H1 (cell line): Measurements from ENCODE around the gene CLRN2. TPM values are rescaled to one million over a fixed set of nuclear protein-coding genes. Genes with fewer than 3 reads are reported as not detected.

Experiments
- CTCF ChIA-PET: fragments of 300-600 bp; sonication (Branson Sonifier 250); formaldehyde crosslinking; loops from one replicate; lab custom pipeline; 2021; ENCODE audit not compliant: partially characterized antibody; lab: Charles Lee
- POLR2A ChIA-PET: fragments of 300-600 bp; sonication (Branson Sonifier 250); formaldehyde crosslinking; loops from one replicate; lab custom pipeline; 2021; ENCODE audit warnings: inconsistent platforms; ENCODE audit not compliant: partially characterized antibody; lab: Charles Lee
- DNase-seq, 2 experiments: peaks; one replicate each; pipeline versions ENCODE4 v3.0.0 to v3.0.0-alpha.2; 2010 to 2022; ENCODE audit warnings: low spot score in 2 of 2, low read depth in 1 of 2, mixed read lengths in 1 of 2
- FAIRE-seq: peaks from 2 replicates; lab custom pipeline; 2011; peaks lifted over from hg19 to GRCh38; lab: Jason Lieb, UNC
- H2AFZ ChIP-seq: 2 replicates; pipeline ENCODE4 v1.8.1; 2012; ENCODE audit warnings: low read length, inconsistent platforms
- H2AK5ac ChIP-seq: 2 replicates; pipeline ENCODE4 v1.6.1; 2013; ENCODE audit warnings: low read depth, low read length
- H2BK120ac ChIP-seq: replicated peaks from 2 replicates; pipeline ENCODE3; 2013; ENCODE audit warnings: low read depth, low read length, inconsistent platforms
- H2BK12ac ChIP-seq: 2 replicates; pipeline ENCODE4 v1.6.1; 2013; ENCODE audit warnings: low read depth, low read length
- H2BK15ac ChIP-seq: 2 replicates; pipeline ENCODE4 v1.6.1; 2013; ENCODE audit warnings: low read length
- H2BK20ac ChIP-seq: 2 replicates; pipeline ENCODE4 v1.6.1; 2013; ENCODE audit warnings: low read length
- H2BK5ac ChIP-seq: 2 replicates; pipeline ENCODE4 v1.6.1; 2013; ENCODE audit warnings: low read depth, low read length
- H3K14ac ChIP-seq: 2 replicates; pipeline ENCODE4 v1.6.1; 2013; ENCODE audit warnings: inconsistent platforms; ENCODE audit not compliant: insufficient read length
- H3K18ac ChIP-seq: 2 replicates; pipeline ENCODE4 v1.6.1; 2013; ENCODE audit warnings: low read length; ENCODE audit errors: extremely low read depth
- H3K23ac ChIP-seq: 2 replicates; pipeline ENCODE4 v1.6.1; 2013; ENCODE audit warnings: inconsistent platforms; ENCODE audit not compliant: insufficient read length
- H3K23me2 ChIP-seq: 2 replicates; pipeline ENCODE4 v1.6.1; 2013; ENCODE audit warnings: low read depth, low read length
- H3K27ac ChIP-seq: 2 replicates; pipeline ENCODE4 v1.6.1; 2011; ENCODE audit warnings: low read depth, low read length, inconsistent platforms
- H3K27me3 ChIP-seq, 4 experiments: replicated peaks in 1 of 4; 1 replicate in 1 of 4; 2 replicates in 3 of 4; pipeline versions ENCODE4 v1.6.1 to v1.8.1; 2011 to 2013; ENCODE audit warnings: low read length in 3 of 4, mild to moderate bottlenecking in 3 of 4, inconsistent platforms in 2 of 4, mixed read lengths in 2 of 4, moderate library complexity in 1 of 4; ENCODE audit not compliant: control insufficient read depth in 3 of 4, insufficient read depth in 3 of 4; ENCODE audit errors: extremely low read depth in 1 of 4
- H3K36me3 ChIP-seq, 4 experiments: 2 replicates each; pipeline versions ENCODE4 v1.6.1 to v1.8.1; 2011 to 2013; ENCODE audit warnings: mild to moderate bottlenecking in 4 of 4, low read length in 3 of 4, moderate library complexity in 2 of 4, control low read depth in 1 of 4, inconsistent platforms in 1 of 4; ENCODE audit not compliant: insufficient read depth in 4 of 4, control insufficient read depth in 2 of 4
- H3K4ac ChIP-seq: replicated peaks from 2 replicates; pipeline ENCODE3; 2013; ENCODE audit warnings: low read length, low read depth, mixed read lengths, inconsistent platforms; ENCODE audit not compliant: insufficient read length
- H3K4me1 ChIP-seq, 4 experiments: replicated peaks in 1 of 4; 1 replicate in 1 of 4; 2 replicates in 3 of 4; pipeline versions ENCODE4 v1.6.1 to v1.8.1; 2011 to 2013; ENCODE audit warnings: low read length in 3 of 4, inconsistent platforms in 2 of 4, mixed read lengths in 1 of 4; ENCODE audit not compliant: insufficient read depth in 4 of 4, control insufficient read depth in 3 of 4
- H3K4me2 ChIP-seq, 2 experiments: 2 replicates each; pipeline versions ENCODE4 v1.6.1 to v1.8.1; 2011 to 2013; ENCODE audit warnings: low read depth in 2 of 2, low read length in 2 of 2, control low read depth in 1 of 2, inconsistent platforms in 1 of 2, mild to moderate bottlenecking in 1 of 2; ENCODE audit not compliant: insufficient read depth in 1 of 2
- H3K4me3 ChIP-seq, 4 experiments: fragments of 200-600, 300-600 bp in 1 of 4; sonication (generic), shearing (Covaris generic), sonication (Bioruptor Twin) in 1 of 4; 2 replicates each; pipeline versions ENCODE4 v1.5.1 to v1.8.1; 2011 to 2016; ENCODE audit warnings: low read length in 4 of 4, low read depth in 3 of 4, control low read depth in 2 of 4, inconsistent platforms in 2 of 4, mild to moderate bottlenecking in 2 of 4, mixed read lengths in 1 of 4, moderate library complexity in 1 of 4; ENCODE audit not compliant: insufficient read depth in 2 of 4; ENCODE audit errors: extremely low read depth in 1 of 4
- H3K56ac ChIP-seq: replicated peaks from 2 replicates; pipeline ENCODE3; 2013; ENCODE audit warnings: low read depth, mild to moderate bottlenecking, mixed read lengths, low read length, inconsistent platforms; ENCODE audit not compliant: insufficient read length
- H3K79me1 ChIP-seq: 2 replicates; pipeline ENCODE4 v1.6.1; 2013; ENCODE audit warnings: low read depth, low read length, control low read depth
- H3K79me2 ChIP-seq, 2 experiments: 2 replicates each; pipeline versions ENCODE4 v1.6.1 to v1.8.1; 2012 to 2013; ENCODE audit warnings: low read length in 2 of 2, mild to moderate bottlenecking in 2 of 2, inconsistent platforms in 1 of 2; ENCODE audit not compliant: insufficient read depth in 2 of 2, control insufficient read depth in 1 of 2
- H3K9ac ChIP-seq, 4 experiments: replicated peaks in 1 of 4; 1 replicate in 1 of 4; 2 replicates in 3 of 4; pipeline versions ENCODE4 v1.6.1 to v1.8.1; 2011 to 2013; ENCODE audit warnings: low read depth in 3 of 4, low read length in 3 of 4, control low read depth in 2 of 4, mild to moderate bottlenecking in 2 of 4, moderate library complexity in 2 of 4, inconsistent platforms in 1 of 4; ENCODE audit errors: extremely low read depth in 1 of 4
- H3K9me3 ChIP-seq, 2 experiments: 2 replicates each; pipeline versions ENCODE4 v1.6.1 to v1.8.1; 2012 to 2013; ENCODE audit warnings: mild to moderate bottlenecking in 2 of 2, moderate library complexity in 2 of 2, control low read depth in 1 of 2, inconsistent platforms in 1 of 2, low read depth in 1 of 2, low read length in 1 of 2, mixed read lengths in 1 of 2; ENCODE audit not compliant: insufficient read depth in 2 of 2
- H4K20me1 ChIP-seq, 2 experiments: replicated peaks in 1 of 2; 2 replicates each; pipeline versions ENCODE3 to v1.8.1; 2011 to 2013; ENCODE audit warnings: inconsistent platforms in 2 of 2, low read length in 2 of 2, mild to moderate bottlenecking in 1 of 2; ENCODE audit not compliant: insufficient read depth in 2 of 2, control insufficient read depth in 1 of 2
- H4K5ac ChIP-seq: 2 replicates; pipeline ENCODE4 v1.6.1; 2013; ENCODE audit warnings: low read length, low read depth, mixed read lengths, inconsistent platforms; ENCODE audit not compliant: insufficient read length
- H4K8ac ChIP-seq: 2 replicates; pipeline ENCODE4 v1.8.0; 2013; ENCODE audit warnings: mild to moderate bottlenecking, moderate library complexity, low read length, inconsistent platforms; ENCODE audit not compliant: insufficient read depth; ENCODE audit errors: extremely low read depth
- H4K91ac ChIP-seq: replicated peaks from 2 replicates; pipeline ENCODE3; 2013; ENCODE audit warnings: low read length, mixed read lengths, inconsistent platforms; ENCODE audit not compliant: insufficient read length
- E2F6 ChIP-seq: IDR thresholded peaks from 2 replicates; pipeline ENCODE4 v1.6.1; 2012; ENCODE audit warnings: inconsistent platforms
- KDM5A ChIP-seq: fragments of 200-600 bp; IDR thresholded peaks from 2 replicates; pipeline ENCODE4 v1.7.1; 2012; ENCODE audit warnings: mild to moderate bottlenecking, low read length, inconsistent platforms, mixed read lengths
- TEAD4 ChIP-seq: IDR thresholded peaks from 2 replicates; pipeline ENCODE4 v1.6.1; 2012; ENCODE audit warnings: low read depth, low read length, inconsistent platforms, mixed read lengths
- WGBS, 2 experiments: shearing (Covaris generic) in 1 of 2; methylation state at CpG; one replicate each; pipeline versions ENCODE4 v1.1.6 to v1.1.7; 2013 to 2015; ENCODE audit warnings: low lambda C conversion rate in 2 of 2, mixed read lengths in 2 of 2, inconsistent platforms in 1 of 2, low coverage in 1 of 2, missing lambda C conversion rate in 1 of 2; ENCODE audit not compliant: insufficient replicate concordance in 2 of 2, insufficient coverage in 1 of 2, insufficient read length in 1 of 2; ENCODE audit errors: extremely low coverage in 1 of 2, missing lambda C conversion rate in 1 of 2; 5-methylcytosine and 5-hydroxymethylcytosine counted together
- polyA plus RNA-seq, 7 experiments: library from polyadenylated mRNA; depleted of rRNA in 3 of 7; stranded (reverse) in 5 of 7; unstranded in 2 of 7; fragments of >200 nt in 5 of 7; fragments of 200-250 nt in 2 of 7; gene quantifications; 1 replicate in 5 of 7; 2 replicates in 1 of 7; 4 replicates in 1 of 7; pipeline versions ENCODE4 v1.2.1 to v1.2.3, GENCODE V29; 2011 to 2013; ENCODE audit warnings: missing spikeins in 2 of 7, mixed read lengths in 2 of 7
- total RNA-seq: library from RNA; stranded (reverse); fragmentation: NEBNext Ultra II Directional; extraction: Animal tissue kit (Norgen Biotek cat#: 25700); gene quantifications from 2 replicates; pipeline ENCODE4 v1.2.1, GENCODE V29; 2021

CLRN2 gene
- total and polyA plus RNA-seq, 2 of the 8 experiments (the other 6 are each of a cell fraction or from before 2014, with no cell fraction given): not detected

GRCh38 chr4:17480210-17480927 lies 34.6 kb upstream of the CLRN2 start:
- no peak overlapping the region for H2AK5ac ChIP-seq
- H2BK120ac ChIP-seq: no peak overlapping the region
- no peak overlapping the region for H2AFZ ChIP-seq
- no peak overlapping the region for H4K91ac ChIP-seq
- POLR2A ChIA-PET: interaction anchor here (1.1 kb wide), 1 partner anchor 8 kb away, joined by 3 read pairs; no protein-coding TSS in a partner anchor
- H3K4ac ChIP-seq: no peak overlapping the region
- H3K27ac ChIP-seq: no peak overlapping the region
- no peak overlapping the region for H3K23ac ChIP-seq
- H3K27me3 ChIP-seq: no peaks in the 10 kb centered on the region
- H4K8ac ChIP-seq: no peak overlapping the region
- no peaks in the 10 kb centered on the region; the same call in 1 of the 2 replicates for H3K23me2 ChIP-seq
- H2BK20ac ChIP-seq: no peak overlapping the region
- no peak overlapping the region for H3K56ac ChIP-seq
- no peak overlapping the region for H4K5ac ChIP-seq
- no peak for FAIRE-seq
- H3K4me3 ChIP-seq: no peak overlapping the region
- CTCF ChIA-PET: no interaction called here
- H2BK12ac ChIP-seq: no peak overlapping the region
- no peak for DNase-seq
- H3K18ac ChIP-seq: no peak overlapping the region
- H2BK15ac ChIP-seq: no peak overlapping the region
- peaks cover 0 to 2% (median 0%) of the 10 kb centered on the region in 4 experiments; a peak in 1 of 7 replicates for H3K4me1 ChIP-seq
- TF ChIP-seq KDM5A (no peak), TEAD4 (no peak), E2F6 (no peak)
- H3K14ac ChIP-seq: no peak overlapping the region
- H3K79me2 ChIP-seq: no peaks in the 10 kb centered on the region
- WGBS, 2 experiments: 81% methylated on average over 7 of the region's 7 CpGs; no CpG with 5 or more reads in 1 of the 2 experiments
- H3K9me3 ChIP-seq: no peaks in the 10 kb centered on the region
- no peaks in the 10 kb centered on the region for H3K36me3 ChIP-seq
- no peak overlapping the region for H3K4me2 ChIP-seq
- no peaks in the 10 kb centered on the region for H4K20me1 ChIP-seq
- H3K79me1 ChIP-seq: no peaks in the 10 kb centered on the region
- H3K9ac ChIP-seq: no peak overlapping the region
- H2BK5ac ChIP-seq: no peak overlapping the region
